Measurements from ENCODE around the gene ALG14.

GRCh38 chr1:95039360-95040031 lies 33.3 kb downstream of the ALG14 start:
- TF ChIP-seq CTCF (IDR thresholded peaks at IDR 0.05; ENCODE audit: extremely low read depth in 1 of 2, insufficient read depth in 1 of 2, low read depth in 1 of 2, low read length in 2 of 2) (no peak), JUN (IDR thresholded peaks at IDR 0.05; ENCODE audit: borderline replicate concordance, insufficient read depth, insufficient read length, low read depth) (no peak), EZH2 (IDR thresholded peaks at IDR 0.05; ENCODE audit: borderline replicate concordance, low read depth, low read length, severe bottlenecking) (no peak), POLR2AphosphoS5 (IDR thresholded peaks at IDR 0.05; ENCODE audit: insufficient read depth, low read depth, low read length) (no peak), POLR2A (IDR thresholded peaks at IDR 0.05; ENCODE audit: low read depth, low read length) (no peak), MAX (IDR thresholded peaks at IDR 0.05; ENCODE audit: insufficient read depth, insufficient read length) (no peak), GATA2 (IDR thresholded peaks at IDR 0.05; ENCODE audit: insufficient read depth, insufficient read length, low read depth, low read length) (no peak), MYC (IDR thresholded peaks at IDR 0.05; ENCODE audit: low read depth, low read length) (no peak), FOS (IDR thresholded peaks at IDR 0.05; ENCODE audit: borderline replicate concordance, insufficient read depth, low read length) (no peak)

Data from endothelial cell of umbilical vein (primary cell).